Hematopoietic multipotent progenitor cell (in vitro differentiated cells): ENCODE data around the gene ATP7A. TPM values are rescaled to one million over a fixed set of nuclear protein-coding genes. Genes with fewer than 3 reads are reported as not detected.

ENCODE experiments used
- small RNA-seq: library from RNA; depleted of rRNA; stranded (forward); fragments of <200 nt; gene quantifications from one replicate; pipeline ENCODE3, GENCODE V24; 2012
- total RNA-seq: library from RNA; depleted of rRNA; stranded (reverse); fragments of >200 nt; gene quantifications from one replicate; pipeline ENCODE4 v1.2.3, GENCODE V29; 2012

The ATP7A gene
- total RNA-seq, 1 donor = 7.8 TPM

Small RNA genes within 50 kb of the gene (small RNA-seq; reads per million reads assigned to genes)
- gene RN7SL460P = not detected

Other genes starting within 250 kb of the ATP7A start
- gene ATRX, start 124.5 kb upstream of the ATP7A start, total RNA-seq = 132 TPM
- gene MAGT1, start 15.3 kb upstream of the ATP7A start, total RNA-seq = 31.8 TPM
- gene COX7B, start 11.2 kb upstream of the ATP7A start, total RNA-seq = 168 TPM
- not detected for gene PGAM4, start 58.9 kb downstream of the ATP7A start, total RNA-seq
- gene PGK1, start 193.6 kb downstream of the ATP7A start, total RNA-seq = 110 TPM
- 17.2 TPM for gene TAF9B, start 229.0 kb downstream of the ATP7A start, total RNA-seq